PC-9 (cell line): ENCODE measurements around the gene CCT2. TPM values are rescaled to one million over a fixed set of nuclear protein-coding genes. Genes with fewer than 3 reads are reported as not detected.

Source experiments
- BruUV-seq: library from RNA; stranded (reverse); fragments of 400-500 nt; replicated peaks from 2 replicates; lab custom pipeline; 2021; lab: Mats Ljungman, UMichigan
- CTCF ChIA-PET: fragments of 300-600 bp; sonication (Branson Sonifier 250); formaldehyde crosslinking; loops from one replicate; lab custom pipeline; 2022; ENCODE audit warnings: antibody characterized with exemption; lab: Charles Lee
- POLR2A ChIA-PET: fragments of 300-600 bp; sonication (Branson Sonifier 250); formaldehyde crosslinking; loops from one replicate; lab custom pipeline; 2022; ENCODE audit warnings: antibody characterized with exemption; ENCODE audit not compliant: unreplicated experiment; lab: Charles Lee
- DNase-seq, 2 experiments: peaks; one replicate each; pipeline versions ENCODE4 v3.0.0 to v3.0.0-alpha.2; 2015 to 2022; ENCODE audit warnings: mixed read lengths in 1 of 2
- H2AFZ ChIP-seq: fragments of 200-600 bp; sonication (generic); 2 replicates; pipeline ENCODE4 v1.8.1; 2017; ENCODE audit warnings: antibody characterized with exemption
- H3F3A ChIP-seq: fragments of 200-600 bp; sonication (generic); 2 replicates; pipeline ENCODE4 v1.8.1; 2017; ENCODE audit warnings: antibody characterized with exemption, mild to moderate bottlenecking, low read depth; ENCODE audit not compliant: insufficient read depth
- H3K27ac ChIP-seq: fragments of 200-600 bp; sonication (generic); 2 replicates; pipeline ENCODE4 v1.6.1; 2016; ENCODE audit warnings: mixed run types
- H3K27me3 ChIP-seq: fragments of 200-600 bp; sonication (generic); 2 replicates; pipeline ENCODE4 v1.6.1; 2016; ENCODE audit warnings: low read depth, mixed run types; ENCODE audit not compliant: insufficient read depth
- H3K36me3 ChIP-seq: fragments of 200-600 bp; sonication (generic); 2 replicates; pipeline ENCODE4 v1.6.1; 2016; ENCODE audit warnings: low read depth, mixed run types
- H3K4me1 ChIP-seq: fragments of 200-600 bp; sonication (generic); replicated peaks from 2 replicates; pipeline ENCODE4 v1.6.1; 2016; ENCODE audit warnings: mixed run types; ENCODE audit not compliant: insufficient read depth
- H3K4me2 ChIP-seq: fragments of 200-600 bp; sonication (generic); 2 replicates; pipeline ENCODE4 v1.6.1; 2017; ENCODE audit warnings: mixed run types
- H3K4me3 ChIP-seq: fragments of 200-600 bp; sonication (generic); 2 replicates; pipeline ENCODE4 v1.6.1; 2016; ENCODE audit warnings: mixed run types
- H3K79me2 ChIP-seq: fragments of 200-600 bp; sonication (generic); 2 replicates; pipeline ENCODE4 v1.6.1; 2017; ENCODE audit warnings: low read depth, mixed run types
- H3K9me2 ChIP-seq: fragments of 200-600 bp; sonication (generic); 2 replicates; pipeline ENCODE4 v1.8.1; 2017; ENCODE audit warnings: mild to moderate bottlenecking; ENCODE audit not compliant: insufficient read depth
- H3K9me3 ChIP-seq: fragments of 200-600 bp; sonication (generic); 2 replicates; pipeline ENCODE4 v1.8.1; 2016; ENCODE audit warnings: low read depth; ENCODE audit not compliant: insufficient read depth
- H4K20me1 ChIP-seq: fragments of 200-600 bp; sonication (generic); 2 replicates; pipeline ENCODE4 v1.8.1; 2017; ENCODE audit not compliant: insufficient read depth
- CTCF ChIP-seq: fragments of 200-600 bp; sonication (generic); conservative IDR thresholded peaks from 2 replicates; pipeline ENCODE4 v1.6.1; 2017; ENCODE audit warnings: mixed run types, antibody characterized with exemption, mild to moderate bottlenecking, moderate library complexity
- EZH2 ChIP-seq: fragments of 200-600 bp; sonication (generic); IDR thresholded peaks from 2 replicates; pipeline ENCODE4 v1.8.0; 2017; ENCODE audit warnings: antibody characterized with exemption, low read depth
- intact Hi-C: fragments of 100-400 bp; cut with micrococcal nuclease; formaldehyde crosslinking; loops from one replicate; pipeline ENCODE4 v1.10.0; 2022; ENCODE audit not compliant: unreplicated experiment
- total RNA-seq: library from RNA; stranded (reverse); gene quantifications from 2 replicates; pipeline ENCODE4 v1.2.3, GENCODE V29; 2021

The CCT2 gene
- total RNA-seq, 1 experiment from 2014 or later: 162 TPM

GRCh38 chr12:69642531-69642930, 57.3 kb downstream of the CCT2 start:
- no TSS peak for BruUV-seq
- Histone ChIP-seq H4K20me1 (no peaks in the 10 kb centered on the region), H3K36me3 (no peaks in the 10 kb centered on the region), H3K4me1 (no peaks in the 10 kb centered on the region), H3K4me3 (no peak overlapping the region), H3K9me3 (no peaks in the 10 kb centered on the region), H3K79me2 (no peaks in the 10 kb centered on the region), H3K9me2 (no peaks in the 10 kb centered on the region), H3K27me3 (no peaks in the 10 kb centered on the region), H2AFZ (no peak overlapping the region), H3K4me2 (no peak overlapping the region), H3F3A (no peaks in the 10 kb centered on the region), H3K27ac (no peak overlapping the region)
- ChIA-PET CTCF (no interaction called here), POLR2A (no interaction called here)
- intact Hi-C loops: no loop called here
- DNase-seq: no peak
- TF ChIP-seq EZH2 (no peak), CTCF (no peak)

GRCh38 chr12:69644511-69644910, 59.3 kb downstream of the CCT2 start:
- no peaks in the 10 kb centered on the region for H3F3A ChIP-seq
- CTCF ChIA-PET: no interaction called here
- intact Hi-C loops: no loop called here
- no peaks in the 10 kb centered on the region for H3K9me2 ChIP-seq
- no peaks in the 10 kb centered on the region for H3K36me3 ChIP-seq
- BruUV-seq: no TSS peak
- no peak for DNase-seq
- H3K4me1 ChIP-seq: no peaks in the 10 kb centered on the region
- no peaks in the 10 kb centered on the region for H3K79me2 ChIP-seq
- H3K27me3 ChIP-seq: no peaks in the 10 kb centered on the region
- no peaks in the 10 kb centered on the region for H4K20me1 ChIP-seq
- POLR2A ChIA-PET: interaction anchor here (0.6 kb wide), 1 partner anchor 370 kb away, joined by 4 read pairs; no protein-coding TSS in a partner anchor
- no peaks in the 10 kb centered on the region for H3K9me3 ChIP-seq
- H3K4me2 ChIP-seq: no peak overlapping the region
- no peak overlapping the region for H3K27ac ChIP-seq
- TF ChIP-seq CTCF: no peak
- no peak for TF ChIP-seq EZH2
- H3K4me3 ChIP-seq: no peak overlapping the region
- no peak overlapping the region for H2AFZ ChIP-seq

GRCh38 chr12:69645031-69645430, 59.8 kb downstream of the CCT2 start:
- Histone ChIP-seq H3K27ac (no peak overlapping the region), H3K79me2 (no peaks in the 10 kb centered on the region), H3K9me3 (no peaks in the 10 kb centered on the region), H3F3A (no peaks in the 10 kb centered on the region), H3K9me2 (no peaks in the 10 kb centered on the region), H3K4me2 (no peak overlapping the region), H4K20me1 (no peaks in the 10 kb centered on the region), H3K27me3 (no peaks in the 10 kb centered on the region), H2AFZ (no peak overlapping the region), H3K4me3 (no peak overlapping the region), H3K4me1 (no peaks in the 10 kb centered on the region), H3K36me3 (no peaks in the 10 kb centered on the region)
- ChIA-PET CTCF (no interaction called here), POLR2A (no interaction called here)
- intact Hi-C loops: no loop called here
- no TSS peak for BruUV-seq
- TF ChIP-seq CTCF (no peak), EZH2 (no peak)
- no peak for DNase-seq
